Activated CD8-positive, alpha-beta memory T cell treated with anti-CD3 and anti-CD28 coated beads, Interleukin-2, amount 10 ng/mL, durations not matched to agents 7 days and 5 days (primary cell): ENCODE results near the gene CRYBA1. TPM values are rescaled to one million over a fixed set of nuclear protein-coding genes. Genes with fewer than 3 reads are reported as not detected.

Source experiments
- ATAC-seq: fragments of 150-1000 bp; cut with Tn5 transposase; one replicate; pipeline ENCODE4 v1.10.0; 2021; ENCODE audit warnings: moderate library complexity
- CTCF ChIA-PET: fragments of 350-600 bp; sonication (Branson Sonifier 250); formaldehyde crosslinking; loops from one replicate; lab custom pipeline; 2021; ENCODE audit warnings: antibody characterized with exemption; lab: Charles Lee
- DNase-seq: peaks from one replicate; pipeline ENCODE4 v3.0.0-alpha.2; 2020
- H3K27ac Mint-ChIP-seq: one replicate; pipeline ENCODE4 v1.8.0; 2021; ENCODE audit warnings: mild to moderate bottlenecking, mixed read lengths
- H3K27me3 Mint-ChIP-seq: one replicate; pipeline ENCODE4 v1.8.0; 2021; ENCODE audit warnings: mixed read lengths
- H3K36me3 Mint-ChIP-seq: one replicate; pipeline ENCODE4 v1.8.0; 2021; ENCODE audit warnings: mild to moderate bottlenecking, mixed read lengths
- H3K4me1 Mint-ChIP-seq: one replicate; pipeline ENCODE4 v1.8.0; 2021; ENCODE audit warnings: mixed read lengths
- H3K4me3 Mint-ChIP-seq: one replicate; pipeline ENCODE4 v1.8.0; 2021; ENCODE audit warnings: mild to moderate bottlenecking, moderate library complexity, mixed read lengths
- H3K9me3 Mint-ChIP-seq: one replicate; pipeline ENCODE4 v1.8.0; 2022; ENCODE audit warnings: low read depth, mixed read lengths
- total RNA-seq, 2 experiments: library from RNA; stranded (reverse); gene quantifications; one replicate each; pipeline ENCODE4 v1.2.3, GENCODE V29; 2021

CRYBA1 gene
- total RNA-seq, 2 experiments from 2014 or later = not detected

DNA sequence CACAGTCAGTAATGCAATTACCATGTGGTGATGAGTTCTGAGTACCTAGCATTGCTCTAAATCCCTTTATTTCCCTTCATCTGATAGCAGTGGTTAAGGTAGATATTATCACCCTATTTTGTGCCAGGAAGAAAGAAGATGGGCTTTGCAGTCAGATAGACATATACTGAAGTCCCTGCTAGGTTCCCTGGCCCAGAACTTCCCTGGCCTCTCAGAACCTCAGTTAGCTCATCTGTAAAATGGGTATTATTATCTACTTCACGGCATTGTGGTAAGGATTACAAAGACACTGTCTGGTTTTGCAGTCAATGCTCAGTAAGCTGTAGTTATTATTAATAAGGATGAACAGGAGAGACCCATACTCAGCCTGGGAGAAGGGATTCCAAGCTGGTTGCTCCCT, 4.6 kb upstream of the CRYBA1 start:
- Mint-ChIP-seq H3K4me3 (no peak overlapping the region), H3K36me3 (no peaks in the 10 kb centered on the region), H3K9me3 (no peaks in the 10 kb centered on the region), H3K4me1 (peaks cover 12% of the 10 kb centered on the region), H3K27ac (no peak overlapping the region), H3K27me3 (no peaks in the 10 kb centered on the region)
- no peak for ATAC-seq
- no peak for DNase-seq
- CTCF ChIA-PET = interaction anchor here (0.9 to 1.7 kb wide), 2 partner anchors 23 to 97 kb away, joined by 3 to 7 read pairs; no protein-coding TSS in a partner anchor

- no peak overlapping the region for H3K27ac Mint-ChIP-seq
- H3K27me3 Mint-ChIP-seq = no peaks in the 10 kb centered on the region
- no peaks in the 10 kb centered on the region for H3K36me3 Mint-ChIP-seq
- peaks cover 12% of the 10 kb centered on the region for H3K4me1 Mint-ChIP-seq
- ATAC-seq (no peak), DNase-seq (no peak)
- H3K4me3 Mint-ChIP-seq = no peak overlapping the region
- CTCF ChIA-PET = interaction anchor here (0.7 to 1.7 kb wide), 5 partner anchors 11 to 277 kb away, joined by 3 to 7 read pairs (median 3); no protein-coding TSS in a partner anchor
- no peaks in the 10 kb centered on the region for H3K9me3 Mint-ChIP-seq
These were observed 3.9 kb upstream of the CRYBA1 start for GRCh38 chr17:29242790-29243189.

GRCh38 chr17:29243792-29244191, 2.9 kb upstream of the CRYBA1 start:
- Mint-ChIP-seq H3K36me3 (no peaks in the 10 kb centered on the region), H3K27me3 (no peaks in the 10 kb centered on the region), H3K27ac (no peak overlapping the region), H3K9me3 (no peaks in the 10 kb centered on the region), H3K4me1 (peaks cover 12% of the 10 kb centered on the region), H3K4me3 (no peak overlapping the region)
- CTCF ChIA-PET = interaction anchor here (0.6 to 0.7 kb wide), 2 partner anchors 11 to 25 kb away, joined by 3 read pairs; no protein-coding TSS in a partner anchor
- ATAC-seq (no peak), DNase-seq (no peak)

DNA sequence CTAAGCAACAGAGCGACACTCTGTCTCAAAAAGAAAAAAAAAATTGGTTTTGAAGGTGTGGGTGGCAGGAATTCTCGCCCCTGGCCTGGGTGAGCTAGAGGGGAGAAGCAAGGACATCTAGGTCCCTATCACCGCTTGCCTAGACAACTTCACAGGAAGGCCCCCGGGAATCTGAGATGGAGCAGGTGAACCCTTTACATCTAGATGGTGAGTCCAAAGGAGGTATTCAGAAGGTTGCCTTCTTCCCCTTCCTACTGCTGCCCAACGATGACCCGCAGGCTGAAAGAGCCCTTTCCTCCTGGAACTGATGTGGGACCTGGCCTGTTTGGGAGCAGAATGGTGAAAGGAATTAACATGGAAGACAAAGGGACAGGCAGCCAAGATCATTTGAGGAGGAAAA, 1.3 kb upstream of the CRYBA1 start:
- DNase-seq (no peak), ATAC-seq (no peak)
- CTCF ChIA-PET = no interaction called here
- no peak overlapping the region for H3K4me3 Mint-ChIP-seq
- H3K27ac Mint-ChIP-seq = no peak overlapping the region
- H3K27me3 Mint-ChIP-seq = no peaks in the 10 kb centered on the region
- H3K36me3 Mint-ChIP-seq = no peaks in the 10 kb centered on the region
- peaks cover 11% of the 10 kb centered on the region for H3K4me1 Mint-ChIP-seq
- no peaks in the 10 kb centered on the region for H3K9me3 Mint-ChIP-seq

DNA sequence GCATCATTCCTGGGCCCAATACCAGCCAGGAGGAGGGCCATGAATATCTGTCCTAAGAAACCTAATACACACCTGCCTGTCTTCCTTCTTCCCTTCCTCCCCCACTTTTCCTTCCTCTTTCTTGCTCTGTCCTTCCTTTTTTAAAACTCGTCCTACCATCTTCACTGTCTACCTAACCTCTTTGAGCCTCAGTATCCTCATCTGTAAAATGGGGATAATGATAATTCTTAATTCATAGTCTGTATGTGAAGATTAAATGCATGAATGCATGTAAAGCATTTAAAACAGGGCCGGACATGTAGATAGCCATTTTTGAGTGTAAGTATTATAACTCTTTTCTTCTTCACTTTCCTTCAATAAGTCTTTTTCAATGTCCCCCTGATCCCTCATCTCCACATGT, 560 bp downstream of the CRYBA1 start:
- Mint-ChIP-seq H3K36me3 (no peaks in the 10 kb centered on the region), H3K27ac (no peak overlapping the region), H3K9me3 (no peaks in the 10 kb centered on the region), H3K4me3 (no peak overlapping the region), H3K4me1 (no peaks in the 10 kb centered on the region), H3K27me3 (no peaks in the 10 kb centered on the region)
- CTCF ChIA-PET = no interaction called here
- DNase-seq = no peak
- no peak for ATAC-seq

GRCh38 chr17:29248845-29249244, 2.2 kb downstream of the CRYBA1 start:
- no peak for ATAC-seq
- CTCF ChIA-PET = interaction anchor here (1.0 to 1.1 kb wide), 2 partner anchors 8 to 30 kb away, joined by 3 to 5 read pairs; no protein-coding TSS in a partner anchor
- H3K36me3 Mint-ChIP-seq = no peaks in the 10 kb centered on the region
- no peaks in the 10 kb centered on the region for H3K9me3 Mint-ChIP-seq
- no peaks in the 10 kb centered on the region for H3K27me3 Mint-ChIP-seq
- DNase-seq = no peak
- no peak overlapping the region for H3K27ac Mint-ChIP-seq
- H3K4me3 Mint-ChIP-seq = no peak overlapping the region
- H3K4me1 Mint-ChIP-seq = no peaks in the 10 kb centered on the region

GRCh38 chr17:29250666-29251065, 4.0 kb downstream of the CRYBA1 start:
- Mint-ChIP-seq H3K4me3 (no peak overlapping the region), H3K27me3 (no peaks in the 10 kb centered on the region), H3K4me1 (no peaks in the 10 kb centered on the region), H3K9me3 (no peaks in the 10 kb centered on the region), H3K27ac (no peak overlapping the region), H3K36me3 (peaks cover 3% of the 10 kb centered on the region)
- ATAC-seq = no peak
- no peak for DNase-seq
- CTCF ChIA-PET = interaction anchor here (0.9 to 2.1 kb wide), 8 partner anchors 14 to 158 kb away, joined by 3 to 7 read pairs (median 3); partner anchors contain the start of gene NUFIP2

DNA sequence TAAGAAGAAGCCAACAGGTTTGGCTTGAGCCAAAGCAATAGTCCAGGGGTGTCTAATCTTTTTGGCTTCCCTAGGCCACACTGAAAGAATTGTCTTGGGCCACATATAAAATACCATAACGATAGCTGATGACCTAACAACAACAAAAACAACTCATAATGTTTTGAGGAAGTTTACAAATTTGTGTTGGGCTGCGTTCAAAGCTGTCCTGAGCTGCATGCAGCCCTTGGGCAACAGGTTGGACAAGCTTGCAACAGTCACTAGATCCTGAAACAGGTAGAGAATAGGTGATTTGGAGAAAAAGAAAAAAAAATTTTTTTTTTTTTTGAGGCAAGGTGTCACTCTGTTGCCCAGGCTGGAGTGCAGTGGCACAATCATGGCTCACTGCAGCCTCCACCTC, 4.5 kb downstream of the CRYBA1 start:
- Mint-ChIP-seq H3K4me1 (no peaks in the 10 kb centered on the region), H3K9me3 (no peaks in the 10 kb centered on the region), H3K27me3 (no peaks in the 10 kb centered on the region), H3K36me3 (peaks cover 7% of the 10 kb centered on the region), H3K27ac (no peak overlapping the region), H3K4me3 (no peak overlapping the region)
- CTCF ChIA-PET = interaction anchor here (0.9 to 2.1 kb wide), 7 partner anchors 14 to 159 kb away, joined by 3 to 7 read pairs (median 3); partner anchors contain the start of gene NUFIP2
- ATAC-seq (no peak), DNase-seq (no peak)

DNA sequence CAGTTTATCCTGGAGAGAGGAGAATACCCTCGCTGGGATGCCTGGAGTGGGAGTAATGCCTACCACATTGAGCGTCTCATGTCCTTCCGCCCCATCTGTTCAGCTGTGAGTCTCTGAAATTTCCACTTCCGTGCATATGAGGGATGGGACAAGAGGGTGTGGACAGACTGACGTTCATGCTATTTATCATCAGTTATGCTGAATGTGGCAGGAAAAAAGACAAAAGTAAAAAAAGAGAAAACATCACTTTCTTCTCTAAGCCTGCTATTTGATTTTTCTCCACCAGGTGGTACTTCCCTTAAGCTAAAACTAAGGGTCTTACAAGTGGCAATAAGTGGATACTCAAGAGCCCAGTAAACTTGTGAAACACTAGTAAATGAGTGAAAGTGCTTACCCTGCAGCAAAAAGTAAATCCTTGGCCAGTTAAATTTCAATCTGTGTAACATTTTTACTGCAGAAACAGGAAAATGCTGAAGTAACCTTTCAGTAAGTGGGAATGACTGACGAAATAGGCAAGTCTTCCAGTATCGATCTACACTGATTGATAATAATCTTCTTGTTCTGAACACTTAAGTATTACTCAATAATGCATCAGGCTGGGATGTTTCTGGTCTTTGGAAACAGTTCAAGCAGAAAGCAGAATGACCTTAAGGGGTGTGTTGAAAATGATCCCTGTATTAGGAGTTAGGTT, 5.6 kb downstream of the CRYBA1 start:
- no peak for ATAC-seq
- no peak for DNase-seq
- H3K4me1 Mint-ChIP-seq = peaks cover 3% of the 10 kb centered on the region
- no peak overlapping the region for H3K27ac Mint-ChIP-seq
- no peaks in the 10 kb centered on the region for H3K9me3 Mint-ChIP-seq
- H3K36me3 Mint-ChIP-seq = peaks cover 11% of the 10 kb centered on the region
- no peaks in the 10 kb centered on the region for H3K27me3 Mint-ChIP-seq
- H3K4me3 Mint-ChIP-seq = no peak overlapping the region
- CTCF ChIA-PET = interaction anchor here (0.7 to 1.6 kb wide), 4 partner anchors 10 to 129 kb away, joined by 3 to 4 read pairs (median 4); no protein-coding TSS in a partner anchor

DNA sequence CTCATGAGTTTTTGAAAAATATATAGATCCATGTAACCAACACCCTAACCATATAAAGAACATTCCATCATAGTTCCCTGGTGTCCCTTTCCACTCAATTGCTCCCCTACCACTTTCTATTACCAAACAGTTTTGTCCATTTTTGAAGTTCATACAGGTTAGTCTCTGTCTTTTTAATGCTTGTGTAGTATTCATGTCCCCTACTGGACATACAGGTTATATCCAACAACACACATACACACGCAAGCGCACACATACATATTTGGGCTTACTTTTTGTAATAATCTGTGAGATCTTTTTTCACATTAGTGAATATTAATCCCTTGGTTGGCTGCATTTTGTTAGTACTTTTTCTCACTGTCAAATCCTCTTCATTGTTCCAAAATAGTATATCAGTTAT, 6.4 kb downstream of the CRYBA1 start:
- no peak for DNase-seq
- CTCF ChIA-PET = no interaction called here
- peaks cover 14% of the 10 kb centered on the region for H3K36me3 Mint-ChIP-seq
- no peaks in the 10 kb centered on the region for H3K27me3 Mint-ChIP-seq
- no peak overlapping the region for H3K27ac Mint-ChIP-seq
- H3K4me3 Mint-ChIP-seq = no peak overlapping the region
- H3K9me3 Mint-ChIP-seq = no peaks in the 10 kb centered on the region
- ATAC-seq = no peak
- peaks cover 7% of the 10 kb centered on the region for H3K4me1 Mint-ChIP-seq

DNA sequence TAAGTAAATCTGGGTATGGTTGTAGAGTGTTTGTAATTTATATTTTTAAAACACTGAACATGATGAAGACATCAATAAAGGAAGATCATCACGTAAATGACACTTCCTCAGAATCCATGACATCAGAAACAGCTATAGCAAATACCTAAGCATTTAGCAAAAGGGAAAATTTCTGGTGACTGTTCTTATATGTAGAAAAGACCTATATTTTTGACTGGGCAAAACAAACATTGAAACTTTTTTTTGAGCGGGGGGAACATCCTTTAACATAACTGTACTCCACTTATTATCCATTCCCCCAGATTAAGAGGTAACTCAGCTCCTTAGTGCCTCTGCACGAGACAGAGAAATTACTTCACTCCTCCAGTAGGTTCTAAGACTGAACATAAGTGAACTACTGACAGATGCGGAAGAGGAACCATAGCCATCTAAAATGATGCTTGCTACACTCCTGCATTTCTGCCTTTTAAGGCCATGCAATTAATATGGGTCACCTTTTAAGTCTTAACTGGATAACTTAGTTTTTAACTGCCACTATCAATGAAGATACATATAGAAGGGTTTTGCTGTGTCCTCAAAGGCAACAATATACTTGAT, 9.4 kb downstream of the CRYBA1 start:
- peaks cover 10% of the 10 kb centered on the region for H3K4me1 Mint-ChIP-seq
- CTCF ChIA-PET = interaction anchor here (1.2 to 3.0 kb wide), 5 partner anchors 35 to 108 kb away, joined by 3 to 11 read pairs (median 7); partner anchors contain the start of genes MYO18A and NUFIP2
- no peak for ATAC-seq
- DNase-seq = no peak
- H3K27me3 Mint-ChIP-seq = no peaks in the 10 kb centered on the region
- H3K27ac Mint-ChIP-seq = no peak overlapping the region
- H3K36me3 Mint-ChIP-seq = peaks cover 34% of the 10 kb centered on the region
- no peak overlapping the region for H3K4me3 Mint-ChIP-seq
- H3K9me3 Mint-ChIP-seq = no peaks in the 10 kb centered on the region

- peaks cover 13% of the 10 kb centered on the region for H3K4me1 Mint-ChIP-seq
- CTCF ChIA-PET = interaction anchor here (1.4 to 3.0 kb wide), 4 partner anchors 34 to 139 kb away, joined by 4 to 11 read pairs (median 7); partner anchors contain the start of gene MYO18A
- ATAC-seq (no peak), DNase-seq (no peak)
- peak overlapping the region; percentile 30 for H3K27ac Mint-ChIP-seq
- no peaks in the 10 kb centered on the region for H3K9me3 Mint-ChIP-seq
- H3K4me3 Mint-ChIP-seq = no peak overlapping the region
- H3K27me3 Mint-ChIP-seq = no peaks in the 10 kb centered on the region
- H3K36me3 Mint-ChIP-seq = peaks cover 42% of the 10 kb centered on the region
These were observed 10.2 kb downstream of the CRYBA1 start for GRCh38 chr17:29256735-29257466.

DNA sequence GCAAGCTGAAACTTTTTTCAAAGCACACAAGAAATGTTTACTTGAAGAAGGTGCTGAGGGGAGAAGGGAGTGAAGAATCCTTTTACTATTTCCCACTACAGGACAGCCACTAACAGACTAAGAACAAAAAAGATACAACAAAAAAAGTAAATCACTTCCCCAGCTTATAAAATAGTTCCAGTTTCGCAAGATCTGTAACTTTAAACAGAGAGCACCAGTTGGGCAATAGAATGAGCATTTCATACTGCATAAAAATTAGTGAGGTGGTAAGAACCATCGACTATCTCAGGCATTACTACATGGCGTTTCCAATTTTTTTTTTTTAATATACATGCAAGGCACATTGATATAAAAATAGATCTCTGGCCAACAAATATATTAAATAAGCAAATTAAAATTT, 11.1 kb downstream of the CRYBA1 start:
- H3K27me3 Mint-ChIP-seq = no peaks in the 10 kb centered on the region
- peaks cover 47% of the 10 kb centered on the region for H3K36me3 Mint-ChIP-seq
- DNase-seq = no peak
- H3K4me1 Mint-ChIP-seq = peaks cover 15% of the 10 kb centered on the region
- CTCF ChIA-PET = interaction anchor here (0.9 to 3.0 kb wide), 6 partner anchors 33 to 168 kb away, joined by 3 to 11 read pairs (median 6); partner anchors contain the start of gene MYO18A
- ATAC-seq = no peak
- H3K4me3 Mint-ChIP-seq = no peak overlapping the region
- no peaks in the 10 kb centered on the region for H3K9me3 Mint-ChIP-seq
- H3K27ac Mint-ChIP-seq = no peak overlapping the region
